ENCODE data around the gene KIZ. TPM values are rescaled to one million over a fixed set of nuclear protein-coding genes. Genes with fewer than 3 reads are reported as not detected.

KIZ gene
- total and polyA plus RNA-seq, 2 donors (not counting 1 experiment from before 2014, with no cell fraction given): 19.7 to 40.4 TPM

DNA sequence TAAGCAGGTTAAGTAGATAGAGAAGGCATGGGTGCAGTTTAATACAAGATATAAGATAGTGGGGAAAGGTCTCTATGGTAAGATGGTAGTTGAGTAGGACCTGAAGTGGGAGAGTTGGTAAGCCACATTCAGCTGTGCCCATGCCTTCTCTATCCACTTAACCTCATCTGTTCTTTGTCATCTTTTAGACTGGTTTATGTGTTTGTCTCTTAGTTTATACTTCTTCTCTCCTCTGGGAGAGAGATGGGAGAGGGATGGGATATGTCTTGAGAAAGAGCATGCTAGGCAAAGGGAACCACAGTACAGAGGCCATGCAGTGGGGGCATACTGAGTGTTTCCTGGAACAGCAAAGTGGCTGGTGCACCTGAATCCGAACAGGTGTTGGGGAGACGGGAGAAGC lies 46.7 kb downstream of the KIZ start:
- Histone ChIP-seq H3K27ac (ENCODE audit: low read length in 2 of 2) (no peak overlapping the region), H3K9ac (ENCODE audit: low read length) (no peak overlapping the region), H4K20me1 (ENCODE audit: control insufficient read depth, insufficient read depth, low read length, poor library complexity, severe bottlenecking) (no peaks in the 10 kb centered on the region), H3K4me1 (ENCODE audit: control insufficient read depth in 2 of 2, insufficient read depth in 2 of 2, low read length in 2 of 2) (no peaks in the 10 kb centered on the region), H3K9me3 (ENCODE audit: control extremely low read depth in 1 of 3, control insufficient read depth in 2 of 3, insufficient read depth in 1 of 3, low read length in 2 of 3) (peaks cover 0 to 4% (median under 1%) of the 10 kb centered on the region in 3 donors), H3K27me3 (replicated peaks in 1 of 4; ENCODE audit: control extremely low read depth in 1 of 4, control insufficient read depth in 3 of 4, insufficient read depth in 4 of 4, low read length in 3 of 4) (no peaks in the 10 kb centered on the region), H3K4me2 (replicated peaks; ENCODE audit: low read depth, low read length, poor library complexity, severe bottlenecking) (no peak overlapping the region), H3K4me3 (ENCODE audit: control extremely low read depth in 1 of 5, extremely low read depth in 1 of 5, insufficient read depth in 1 of 5, low read depth in 2 of 5, low read length in 4 of 5) (no peak overlapping the region), H3K36me3 (replicated peaks in 1 of 2; ENCODE audit: control extremely low read depth in 1 of 2, control insufficient read depth in 1 of 2, extremely low read depth in 1 of 2, insufficient read depth in 2 of 2, low read length in 1 of 2) (no peaks in the 10 kb centered on the region), H2AFZ (ENCODE audit: insufficient read depth, low read depth, low read length, poor library complexity, severe bottlenecking) (no peak overlapping the region), H3K79me2 (ENCODE audit: control insufficient read depth, insufficient read depth, low read length) (no peaks in the 10 kb centered on the region)
- intact Hi-C loops (cut with micrococcal nuclease): no loop called here
- H3K9me3 Mint-ChIP-seq (ENCODE audit: insufficient read depth): peaks cover 5% of the 10 kb centered on the region
- no peak for DNase-seq
- H3K4me1 Mint-ChIP-seq: no peaks in the 10 kb centered on the region
- ChIA-PET CTCF (no interaction called here), POLR2A (no interaction called here)
- H3K4me3 Mint-ChIP-seq: no peak overlapping the region
- H3K27ac Mint-ChIP-seq: no peak overlapping the region
- ATAC-seq (ENCODE audit: low read depth): no peak
- 100% methylated on average over 2 of the region's 2 CpGs for WGBS (ENCODE audit: insufficient coverage)
- TF ChIP-seq CTCF (IDR thresholded peaks at IDR 0.05) (no peak), EZH2 (IDR thresholded peaks at IDR 0.05; ENCODE audit: borderline replicate concordance, insufficient read depth, low read depth, low read length, poor library complexity, severe bottlenecking) (no peak)
- no peaks in the 10 kb centered on the region for H3K27me3 Mint-ChIP-seq

DNA sequence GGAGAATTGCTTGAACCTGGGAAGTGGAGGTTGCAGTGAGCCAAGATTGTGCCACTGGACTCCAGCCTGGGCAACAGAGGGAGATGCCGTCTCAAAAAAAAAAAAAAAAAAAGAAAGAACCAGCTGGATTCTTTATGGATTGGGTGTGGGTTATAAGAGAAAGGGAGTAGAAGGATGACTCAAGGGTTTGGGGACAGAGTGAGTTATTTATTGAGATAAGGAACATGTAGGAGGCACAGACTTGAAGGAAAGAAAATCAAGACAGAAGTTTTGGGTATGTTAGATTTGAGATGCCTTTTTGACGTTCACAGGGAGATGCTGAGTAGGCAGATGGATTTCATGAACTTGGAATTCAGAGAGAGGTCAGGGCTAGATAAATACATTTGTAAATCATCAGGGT lies 47.6 kb downstream of the KIZ start:
- ChIA-PET CTCF (no interaction called here), POLR2A (no interaction called here)
- Histone ChIP-seq H4K20me1 (ENCODE audit: control insufficient read depth, insufficient read depth, low read length, poor library complexity, severe bottlenecking) (no peaks in the 10 kb centered on the region), H3K27me3 (replicated peaks in 1 of 4; ENCODE audit: control extremely low read depth in 1 of 4, control insufficient read depth in 3 of 4, insufficient read depth in 4 of 4, low read length in 3 of 4) (no peaks in the 10 kb centered on the region), H3K79me2 (ENCODE audit: control insufficient read depth, insufficient read depth, low read length) (no peaks in the 10 kb centered on the region), H3K4me2 (replicated peaks; ENCODE audit: low read depth, low read length, poor library complexity, severe bottlenecking) (no peak overlapping the region), H3K27ac (ENCODE audit: low read length in 2 of 2) (no peak overlapping the region), H2AFZ (ENCODE audit: insufficient read depth, low read depth, low read length, poor library complexity, severe bottlenecking) (no peak overlapping the region), H3K4me3 (ENCODE audit: control extremely low read depth in 1 of 5, extremely low read depth in 1 of 5, insufficient read depth in 1 of 5, low read depth in 2 of 5, low read length in 4 of 5) (no peak overlapping the region), H3K36me3 (replicated peaks in 1 of 2; ENCODE audit: control extremely low read depth in 1 of 2, control insufficient read depth in 1 of 2, extremely low read depth in 1 of 2, insufficient read depth in 2 of 2, low read length in 1 of 2) (no peaks in the 10 kb centered on the region), H3K9ac (ENCODE audit: low read length) (no peak overlapping the region), H3K9me3 (ENCODE audit: control extremely low read depth in 1 of 3, control insufficient read depth in 2 of 3, insufficient read depth in 1 of 3, low read length in 2 of 3) (peaks cover 0 to 4% (median 2%) of the 10 kb centered on the region in 3 donors), H3K4me1 (ENCODE audit: control insufficient read depth in 2 of 2, insufficient read depth in 2 of 2, low read length in 2 of 2) (no peaks in the 10 kb centered on the region)
- no peak for DNase-seq
- intact Hi-C loops (cut with micrococcal nuclease): no loop called here
- H3K27me3 Mint-ChIP-seq: no peaks in the 10 kb centered on the region
- WGBS (ENCODE audit: insufficient coverage): 100% methylated on average over 1 of the region's 2 CpGs
- TF ChIP-seq CTCF (IDR thresholded peaks at IDR 0.05) (no peak), EZH2 (IDR thresholded peaks at IDR 0.05; ENCODE audit: borderline replicate concordance, insufficient read depth, low read depth, low read length, poor library complexity, severe bottlenecking) (no peak)
- no peak for ATAC-seq (ENCODE audit: low read depth)
- H3K4me1 Mint-ChIP-seq: no peaks in the 10 kb centered on the region
- H3K4me3 Mint-ChIP-seq: no peak overlapping the region
- H3K27ac Mint-ChIP-seq: no peak overlapping the region
- peaks cover 6% of the 10 kb centered on the region for H3K9me3 Mint-ChIP-seq (ENCODE audit: insufficient read depth)
